GM19372 (cell line): Measurements from ENCODE around the gene PARD6A.
A peak's percentile ranks its signal among the peaks of the same experiment; 100 is the strongest.

Source experiments
- ATAC-seq: cut with Tn5 transposase; IDR thresholded peaks from one replicate; pipeline ENCODE4 v1.9.1; 2021; ENCODE audit warnings: mild to moderate bottlenecking, low read depth, moderate library complexity; ENCODE audit not compliant: unreplicated experiment

The PARD6A gene

DNA sequence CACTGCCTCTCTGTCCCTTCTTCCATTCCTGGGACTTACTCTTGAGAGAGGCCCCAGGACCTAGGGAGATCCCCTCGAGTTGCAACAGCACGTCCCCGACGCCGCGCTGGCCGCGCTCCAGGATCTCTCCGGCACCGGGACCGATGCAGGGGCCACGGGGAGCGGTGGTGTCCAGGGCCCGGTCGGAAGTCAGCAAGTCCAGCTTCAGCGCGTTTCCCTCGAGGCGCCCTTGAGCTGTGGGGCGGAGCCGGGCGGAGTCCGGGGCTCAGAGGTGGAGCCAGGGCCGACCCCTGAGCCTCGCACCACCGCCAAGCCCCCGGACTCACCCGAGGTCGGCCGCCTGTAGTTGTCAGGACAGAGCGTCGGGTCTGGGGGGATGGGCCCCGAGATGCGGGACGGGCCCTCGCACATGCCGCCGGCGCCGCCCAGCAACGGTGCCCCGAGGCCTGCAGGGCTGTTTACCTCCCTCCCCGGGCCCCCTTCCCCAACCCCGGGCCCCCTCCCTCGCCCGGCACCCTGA lies 5.3 kb downstream of the PARD6A start:
- ATAC-seq: no peak

- peak; percentile 66 for ATAC-seq
Observed at GRCh38 chr16:67666559-67667452, 6.0 kb downstream of the PARD6A start, which contains the start of the genes C16orf86 and ENKD1. Gene C16orf86 (plus strand): TSS chr16:67666814. CDS start chr16:67666971, 157 bp downstream. Gene ENKD1 (minus strand): TSS chr16:67666750. CDS start chr16:67666442, 308 bp downstream.

DNA sequence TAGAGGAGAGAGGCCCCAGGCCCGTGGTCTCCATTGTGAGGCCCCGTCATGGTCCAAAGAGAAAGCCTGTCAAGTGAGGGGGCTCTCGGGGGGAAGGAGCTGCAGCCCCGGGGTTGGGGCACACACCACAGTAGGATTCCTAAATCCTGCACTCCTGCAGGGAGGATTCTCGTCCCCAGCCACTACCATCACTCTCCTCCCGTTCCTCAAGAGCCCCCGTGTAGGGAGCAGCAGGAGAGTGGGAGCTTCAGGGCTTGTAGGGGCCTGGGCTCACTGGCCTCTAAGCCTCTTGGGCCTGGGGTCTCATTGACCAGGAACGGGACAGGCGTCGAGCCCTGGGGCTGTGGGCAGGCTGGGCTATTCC lies 6.7 kb downstream of the PARD6A start:
- ATAC-seq: no peak

GRCh38 chr16:67667817-67668494 lies 7.2 kb downstream of the PARD6A start:
- ATAC-seq: peak; percentile 56

DNA sequence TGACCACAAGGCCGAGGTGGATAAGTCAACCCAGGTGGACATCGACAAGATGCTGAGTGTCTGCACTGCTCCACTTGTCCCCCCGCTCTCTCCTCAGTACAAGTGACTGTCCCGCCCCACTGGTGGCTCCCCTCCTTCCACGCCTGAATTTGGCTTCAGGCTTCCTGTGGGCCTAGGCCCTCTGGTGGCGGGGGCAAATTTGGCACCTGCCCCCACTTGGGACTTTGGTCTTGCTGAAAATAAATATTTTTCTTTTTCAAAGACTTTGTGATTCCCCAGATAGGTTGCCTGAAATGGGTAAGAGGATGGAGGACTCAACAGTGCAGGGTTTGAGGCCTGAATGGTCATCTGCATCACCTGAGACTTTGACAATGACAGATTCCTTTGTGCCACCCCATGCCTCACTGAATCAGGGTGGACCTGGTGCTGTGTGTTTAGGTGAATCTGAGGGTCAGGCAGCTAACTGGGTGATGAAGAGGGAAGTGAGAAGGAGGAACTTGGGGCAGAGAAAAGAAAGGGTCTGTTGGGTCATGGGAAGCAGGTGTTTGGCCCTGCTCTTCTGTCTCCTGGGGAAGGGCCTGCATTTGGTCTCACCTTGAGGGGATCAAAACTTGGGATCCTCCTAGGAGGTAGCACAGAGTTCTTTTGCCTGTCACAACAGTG lies 7.9 kb downstream of the PARD6A start:
- ATAC-seq: no peak

- ATAC-seq: no peak
Observed at GRCh38 chr16:67669499-67670101, 8.8 kb downstream of the PARD6A start.

GRCh38 chr16:67672306-67672705 lies 11.5 kb downstream of the PARD6A start:
- no peak for ATAC-seq

DNA sequence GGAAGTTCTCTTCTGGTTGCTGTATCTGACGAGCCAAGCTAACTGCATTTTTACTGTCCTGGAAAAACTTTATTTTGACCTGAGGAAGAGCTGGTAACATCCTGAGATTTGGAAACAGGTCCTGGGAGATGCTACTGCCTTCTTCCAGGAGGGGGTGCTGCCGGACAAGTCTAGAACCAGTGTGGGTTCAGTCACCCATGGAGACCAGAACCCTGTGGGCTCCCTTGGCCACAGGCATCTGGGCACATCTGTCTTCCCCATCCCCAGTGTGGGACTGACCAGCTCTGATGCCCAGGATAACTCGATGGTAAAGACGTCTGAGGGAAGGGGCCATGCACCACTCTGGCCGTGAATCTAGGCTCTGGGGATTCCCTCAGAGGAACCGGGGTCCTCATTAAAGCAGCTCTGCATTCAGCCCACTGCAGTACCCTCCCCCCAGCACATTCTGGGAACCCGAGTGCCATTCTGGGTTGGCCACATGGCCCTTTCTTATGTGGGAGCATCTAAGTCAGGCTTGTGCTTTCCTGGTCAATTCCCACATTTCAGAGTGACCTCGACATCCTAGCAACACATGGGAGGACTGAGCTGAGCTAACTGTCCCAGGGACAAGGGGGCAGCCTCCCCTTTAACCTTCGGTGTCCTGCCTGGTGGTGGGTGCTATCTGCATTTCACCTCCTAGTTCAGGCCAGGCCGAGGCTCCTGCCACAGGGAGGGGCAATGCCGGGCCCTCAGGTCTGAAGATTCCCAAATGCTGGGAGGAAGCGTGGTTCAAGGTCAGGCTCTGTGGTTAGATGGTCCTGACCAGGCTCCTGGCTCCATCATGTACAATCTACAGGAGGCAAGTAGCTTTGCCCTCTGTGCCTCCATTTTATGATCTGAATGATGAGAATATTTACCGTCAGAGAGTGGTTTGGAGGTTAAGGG lies 12.2 kb downstream of the PARD6A start:
- ATAC-seq: no peak

- no peak for ATAC-seq
Observed at GRCh38 chr16:67673712-67674580, 13.2 kb downstream of the PARD6A start.

DNA sequence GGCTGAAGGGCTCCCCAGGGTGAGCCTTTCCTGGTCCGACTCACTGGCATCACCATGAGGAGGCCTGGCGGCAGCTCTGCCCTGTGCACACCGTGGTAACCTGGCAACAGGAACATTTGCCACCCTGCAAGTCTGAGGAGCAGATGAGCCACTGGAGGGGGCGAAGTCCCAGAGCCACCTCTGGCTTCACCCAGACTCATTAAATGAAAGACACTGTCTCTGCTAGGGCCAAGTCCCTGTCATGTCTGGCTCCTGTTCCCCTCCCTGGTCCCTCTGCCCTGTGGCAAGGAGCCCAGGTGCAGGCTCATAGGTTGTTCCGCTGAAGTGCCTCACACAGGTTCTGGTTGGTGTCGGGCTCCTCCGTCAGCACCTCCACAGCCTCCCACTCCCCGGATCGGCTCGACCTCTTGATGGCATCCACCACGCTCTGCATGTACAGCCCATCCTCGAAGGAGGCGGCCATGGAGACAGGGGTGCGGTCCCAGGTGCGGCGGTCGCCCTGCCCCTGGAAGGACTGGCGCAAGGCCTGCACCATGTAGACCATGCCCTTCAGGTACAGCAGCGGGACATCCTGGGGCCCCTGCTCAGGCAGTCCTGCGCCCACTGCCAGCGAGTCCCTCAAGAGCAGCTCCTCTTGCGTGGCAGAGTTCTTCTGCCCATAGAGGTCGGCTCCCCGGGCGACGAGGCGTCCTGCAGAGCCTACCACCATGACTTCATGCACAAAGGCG lies 14.3 kb downstream of the PARD6A start:
- no peak for ATAC-seq

DNA sequence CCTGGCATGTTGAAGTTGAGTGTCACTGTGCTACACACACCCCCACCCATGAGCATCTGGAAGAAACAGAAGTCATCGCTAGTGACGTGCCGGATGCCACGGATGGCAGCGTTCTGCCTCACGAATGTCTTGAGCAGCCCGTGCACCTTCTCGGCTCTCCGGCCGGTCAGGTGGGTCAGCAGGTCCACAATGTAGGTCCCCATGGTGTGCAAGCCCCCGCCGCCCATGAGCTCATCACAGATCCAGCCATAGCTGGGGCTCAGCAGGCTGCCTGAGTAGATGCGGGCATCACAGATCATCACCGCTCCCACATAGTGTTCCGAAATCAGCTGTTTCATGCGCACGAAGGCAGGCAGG lies 14.8 kb downstream of the PARD6A start:
- ATAC-seq: no peak

GRCh38 chr16:67675999-67676398 lies 15.2 kb downstream of the PARD6A start:
- no peak for ATAC-seq

- no peak for ATAC-seq
Observed at GRCh38 chr16:67676516-67676915, 15.8 kb downstream of the PARD6A start.

DNA sequence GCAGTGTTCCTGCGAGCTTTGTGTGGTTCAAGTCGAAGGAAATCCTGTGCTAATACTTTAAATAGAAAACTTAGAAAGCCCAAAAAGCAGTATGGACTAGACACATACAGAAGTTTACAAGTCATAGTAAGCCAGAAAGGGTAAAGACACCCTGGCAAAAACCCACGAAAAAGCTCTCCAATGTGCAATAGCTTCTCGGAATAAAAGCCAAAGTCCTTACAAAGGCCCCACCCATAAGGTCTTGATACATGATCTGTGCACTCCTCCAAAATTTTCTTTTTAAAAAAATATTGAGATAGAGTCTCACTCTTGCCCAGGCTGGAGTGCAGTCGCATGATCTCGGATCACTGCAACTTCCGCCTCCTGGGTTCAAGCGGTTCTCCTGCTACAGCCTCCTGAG lies 16.2 kb downstream of the PARD6A start:
- ATAC-seq: no peak

DNA sequence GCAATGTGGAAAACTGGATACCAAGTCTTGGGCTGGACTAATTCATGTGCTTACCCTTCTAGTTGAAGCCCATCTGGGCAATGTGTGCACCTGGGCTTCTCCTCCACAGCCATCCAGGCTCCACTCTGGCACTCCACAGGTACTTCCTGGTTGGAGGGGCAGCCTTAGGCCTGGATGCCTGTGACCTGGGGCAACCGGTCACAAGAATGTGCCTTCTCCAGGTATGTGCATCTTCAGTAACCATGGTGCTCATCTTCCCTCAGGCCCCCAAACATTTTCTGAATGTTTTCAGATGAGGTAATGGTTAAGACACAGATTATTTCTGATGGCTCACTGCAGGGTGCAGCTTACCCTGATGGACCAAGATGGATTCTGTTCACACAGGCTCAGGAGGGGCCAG lies 17.0 kb downstream of the PARD6A start:
- no peak for ATAC-seq

GRCh38 chr16:67678354-67679023 lies 17.7 kb downstream of the PARD6A start:
- ATAC-seq: no peak
